ENCODE measurements around the gene AUNIP. TPM values are rescaled to one million over a fixed set of nuclear protein-coding genes. Genes with fewer than 3 reads are reported as not detected.
A peak's percentile ranks its signal among the peaks of the same experiment; 100 is the strongest.

Gene AUNIP
- total RNA-seq, 4 donors from 2014 or later: 0.26 to 0.89 (median 0.49) TPM; not detected in 1

- no peak for DNase-seq (ENCODE audit: low spot score in 2 of 2)
- TF ChIP-seq EP300 (IDR thresholded peaks at IDR 0.05) (no peak), CTCF (IDR thresholded peaks at IDR 0.05) (peak in 1 of 2 donors; percentile 29)
Measured at GRCh38 chr1:25837262-25837875, 21.9 kb downstream of the AUNIP start.

GRCh38 chr1:25836695-25837094 lies 22.6 kb downstream of the AUNIP start:
- WGBS: 79% methylated on average over 3 of the region's 3 CpGs
- no peak for TF ChIP-seq EP300 (IDR thresholded peaks at IDR 0.05)
- TF ChIP-seq CTCF (IDR thresholded peaks at IDR 0.05): no peak
- no peak for TF ChIP-seq POLR2AphosphoS5 (IDR thresholded peaks at IDR 0.05)
- TF ChIP-seq POLR2A (IDR thresholded peaks at IDR 0.05): no peak
- H3K27ac ChIP-seq: no peak overlapping the region

More at GRCh38 chr1:25837262-25837875, 21.9 kb downstream of the AUNIP start:
- Histone ChIP-seq H3K27me3 (no peaks in the 10 kb centered on the region), H3K36me3 (peaks cover 19% of the 10 kb centered on the region), H3K27ac (no peak overlapping the region), H3K4me3 (no peak overlapping the region), H3K9me3 (no peaks in the 10 kb centered on the region), H3K4me1 (peaks cover 3% of the 10 kb centered on the region)
- WGBS: 84% methylated on average over 1 of the region's 1 CpG

GRCh38 chr1:25834894-25835293 lies 24.4 kb downstream of the AUNIP start:
- no peaks in the 10 kb centered on the region for H3K9me3 ChIP-seq
- peaks cover 6% of the 10 kb centered on the region for H3K4me1 ChIP-seq
- peaks cover 44% of the 10 kb centered on the region for H3K36me3 ChIP-seq
- no peak for DNase-seq (ENCODE audit: low spot score in 2 of 2)
- TF ChIP-seq POLR2A (IDR thresholded peaks at IDR 0.05) (no peak), CTCF (IDR thresholded peaks at IDR 0.05) (no peak), POLR2AphosphoS5 (IDR thresholded peaks at IDR 0.05) (no peak), EP300 (IDR thresholded peaks at IDR 0.05) (no peak)
- H3K27me3 ChIP-seq: no peaks in the 10 kb centered on the region
- H3K27ac ChIP-seq: no peak overlapping the region
- H3K4me3 ChIP-seq: no peak overlapping the region
- 64% methylated on average over 3 of the region's 3 CpGs for WGBS

More at GRCh38 chr1:25836695-25837094, 22.6 kb downstream of the AUNIP start:
- Histone ChIP-seq H3K9me3 (no peaks in the 10 kb centered on the region), H3K4me1 (peaks cover 6% of the 10 kb centered on the region), H3K36me3 (peaks cover 26% of the 10 kb centered on the region), H3K4me3 (no peak overlapping the region), H3K27me3 (no peaks in the 10 kb centered on the region)
- no peak for DNase-seq (ENCODE audit: low spot score in 2 of 2)

- over 99% methylated on average over 5 of the region's 5 CpGs for WGBS
- Histone ChIP-seq H3K36me3 (peaks cover 61% of the 10 kb centered on the region), H3K4me3 (no peak overlapping the region), H3K4me1 (peaks cover 6% of the 10 kb centered on the region), H3K27ac (no peak overlapping the region), H3K9me3 (no peaks in the 10 kb centered on the region), H3K27me3 (no peaks in the 10 kb centered on the region)
- DNase-seq (ENCODE audit: low spot score in 2 of 2): no peak
- TF ChIP-seq POLR2A (IDR thresholded peaks at IDR 0.05): no peak
- no peak for TF ChIP-seq POLR2AphosphoS5 (IDR thresholded peaks at IDR 0.05)
- TF ChIP-seq EP300 (IDR thresholded peaks at IDR 0.05): no peak
- no peak for TF ChIP-seq CTCF (IDR thresholded peaks at IDR 0.05)
Measured at GRCh38 chr1:25833158-25833557, 26.1 kb downstream of the AUNIP start.

GRCh38 chr1:25832336-25833037 lies 26.8 kb downstream of the AUNIP start:
- peaks cover 6% of the 10 kb centered on the region for H3K4me1 ChIP-seq
- 77% methylated on average over 6 of the region's 6 CpGs for WGBS
- DNase-seq (ENCODE audit: low spot score in 2 of 2): no peak
- peaks cover 68% of the 10 kb centered on the region for H3K36me3 ChIP-seq
- no peaks in the 10 kb centered on the region for H3K27me3 ChIP-seq
- no peaks in the 10 kb centered on the region for H3K9me3 ChIP-seq
- H3K27ac ChIP-seq: no peak overlapping the region
- TF ChIP-seq POLR2A (IDR thresholded peaks at IDR 0.05) (no peak), EP300 (IDR thresholded peaks at IDR 0.05) (no peak), CTCF (IDR thresholded peaks at IDR 0.05) (no peak), POLR2AphosphoS5 (IDR thresholded peaks at IDR 0.05) (no peak)
- H3K4me3 ChIP-seq: no peak overlapping the region
